SK-N-SH treated with all-trans-retinoic acid at 6 μM for 48 hours (cell line): ENCODE results near the gene TSNAXIP1.

Source experiments
- ATAC-seq: fragments of 200-7000 bp; cut with Tn5 transposase; 3 replicates; pipeline ENCODE4 v1.9.1; 2020; ENCODE audit warnings: mild to moderate bottlenecking, moderate library complexity
- ARNTL ChIP-seq: fragments of 450-650 bp; formaldehyde crosslinking; IDR thresholded peaks from 2 replicates; pipeline ENCODE4 v1.5.0; 2020; ENCODE audit warnings: low read depth, mild to moderate bottlenecking, moderate library complexity, borderline replicate concordance
- BACH2 ChIP-seq: fragments of 250-450 bp; sonication (Bioruptor Pico); IDR thresholded peaks from 2 replicates; pipeline ENCODE4 v1.9.0; 2021; ENCODE audit warnings: mild to moderate bottlenecking, borderline replicate concordance
- CREB5 ChIP-seq: fragments of 250-450 bp; sonication (Bioruptor Pico); IDR thresholded peaks from 2 replicates; pipeline ENCODE4 v1.5.1; 2020; ENCODE audit warnings: low read depth, mild to moderate bottlenecking, moderate library complexity
- CSDC2 ChIP-seq: fragments of 250-450 bp; sonication (Bioruptor Pico); IDR thresholded peaks from 2 replicates; pipeline ENCODE4 v1.5.0; 2020; ENCODE audit warnings: mild to moderate bottlenecking, moderate library complexity
- ESRRG ChIP-seq: fragments of 250-450 bp; sonication (Bioruptor Pico); IDR thresholded peaks from 2 replicates; pipeline ENCODE4 v1.6.1; 2021; ENCODE audit warnings: mild to moderate bottlenecking
- GLIS3 ChIP-seq: fragments of 250-450 bp; sonication (Bioruptor Pico); IDR thresholded peaks from 2 replicates; pipeline ENCODE4 v1.5.0; 2020; ENCODE audit warnings: mild to moderate bottlenecking, moderate library complexity
- ISL1 ChIP-seq: fragments of 250-450 bp; sonication (Bioruptor Pico); IDR thresholded peaks from 2 replicates; pipeline ENCODE4 v2.1.2; 2022; ENCODE audit warnings: mild to moderate bottlenecking, moderate library complexity
- OSR1 ChIP-seq: fragments of 250-450 bp; sonication (Bioruptor Pico); IDR thresholded peaks from 2 replicates; pipeline ENCODE4 v1.8.0; 2022; ENCODE audit warnings: moderate library complexity, mild to moderate bottlenecking, inconsistent platforms
- PPARA ChIP-seq: fragments of 250-450 bp; sonication (Bioruptor Pico); IDR thresholded peaks from 2 replicates; pipeline ENCODE4 v1.5.0; 2020; ENCODE audit warnings: mild to moderate bottlenecking, borderline replicate concordance
- RARB ChIP-seq: fragments of 250-450 bp; sonication (Bioruptor Pico); IDR thresholded peaks from 2 replicates; pipeline ENCODE4 v1.8.0; 2021; ENCODE audit warnings: mild to moderate bottlenecking, moderate library complexity
- TCF4 ChIP-seq: fragments of 250-450 bp; sonication (Bioruptor Pico); IDR thresholded peaks from 2 replicates; pipeline ENCODE4 v1.8.0; 2021; ENCODE audit warnings: mild to moderate bottlenecking, moderate library complexity, borderline replicate concordance
- TOX ChIP-seq: fragments of 250-450 bp; sonication (Bioruptor Pico); IDR thresholded peaks from 2 replicates; pipeline ENCODE4 v1.8.0; 2021; ENCODE audit warnings: mild to moderate bottlenecking, moderate library complexity, borderline replicate concordance
- TSHZ2 ChIP-seq: fragments of 250-450 bp; sonication (Bioruptor Pico); IDR thresholded peaks from 2 replicates; pipeline ENCODE4 v1.5.0; 2020; ENCODE audit warnings: mild to moderate bottlenecking, moderate library complexity
- ZC3H10 ChIP-seq: fragments of 250-450 bp; sonication (Bioruptor Pico); IDR thresholded peaks from 2 replicates; pipeline ENCODE4 v1.5.1; 2021; ENCODE audit warnings: mild to moderate bottlenecking, moderate library complexity
- ZFP3 ChIP-seq: fragments of 250-450 bp; sonication (Bioruptor Pico); IDR thresholded peaks from 2 replicates; pipeline ENCODE4 v1.5.0; 2020; ENCODE audit warnings: mild to moderate bottlenecking, moderate library complexity
- ZFP30 ChIP-seq: fragments of 450-650 bp; formaldehyde crosslinking; IDR thresholded peaks from 2 replicates; pipeline ENCODE4 v1.5.0; 2022; ENCODE audit warnings: mild to moderate bottlenecking, moderate library complexity
- ZNF565 ChIP-seq: fragments of 450-650 bp; formaldehyde crosslinking; conservative IDR thresholded peaks from 2 replicates; pipeline ENCODE4 v1.5.0; 2020; ENCODE audit warnings: low read depth, mild to moderate bottlenecking, moderate library complexity
- ZNF8 ChIP-seq: fragments of 450-650 bp; formaldehyde crosslinking; IDR thresholded peaks from 2 replicates; pipeline ENCODE4 v1.5.0; 2020; ENCODE audit warnings: mild to moderate bottlenecking, moderate library complexity
- TF ChIP-seq, protein P1 (sequence below): fragments of 250-450 bp; sonication (Bioruptor Pico); IDR thresholded peaks from 2 replicates; pipeline ENCODE4 v1.8.0; 2021; ENCODE audit warnings: low read depth, mild to moderate bottlenecking, moderate library complexity, borderline replicate concordance
- TF ChIP-seq, protein P2 (sequence below): fragments of 250-450 bp; sonication (Bioruptor Pico); IDR thresholded peaks from 2 replicates; pipeline ENCODE4 v1.5.1; 2021; ENCODE audit warnings: mild to moderate bottlenecking, moderate library complexity

TSNAXIP1 gene

GRCh38 chr16:67873435-67874370, 67.0 kb downstream of the TSNAXIP1 start:
- TF ChIP-seq CREB5 (no peak), TSHZ2 (CRISPR knock-in tag) (no peak), PPARA (CRISPR knock-in tag) (no peak), CSDC2 (CRISPR knock-in tag) (no peak)
- TF ChIP-seq, protein P1, sequence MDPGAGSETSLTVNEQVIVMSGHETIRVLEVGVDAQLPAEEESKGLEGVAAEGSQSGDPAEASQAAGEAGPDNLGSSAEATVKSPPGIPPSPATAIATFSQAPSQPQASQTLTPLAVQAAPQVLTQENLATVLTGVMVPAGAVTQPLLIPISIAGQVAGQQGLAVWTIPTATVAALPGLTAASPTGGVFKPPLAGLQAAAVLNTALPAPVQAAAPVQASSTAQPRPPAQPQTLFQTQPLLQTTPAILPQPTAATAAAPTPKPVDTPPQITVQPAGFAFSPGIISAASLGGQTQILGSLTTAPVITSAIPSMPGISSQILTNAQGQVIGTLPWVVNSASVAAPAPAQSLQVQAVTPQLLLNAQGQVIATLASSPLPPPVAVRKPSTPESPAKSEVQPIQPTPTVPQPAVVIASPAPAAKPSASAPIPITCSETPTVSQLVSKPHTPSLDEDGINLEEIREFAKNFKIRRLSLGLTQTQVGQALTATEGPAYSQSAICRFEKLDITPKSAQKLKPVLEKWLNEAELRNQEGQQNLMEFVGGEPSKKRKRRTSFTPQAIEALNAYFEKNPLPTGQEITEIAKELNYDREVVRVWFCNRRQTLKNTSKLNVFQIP: no peak
- peak; percentile 42 for ATAC-seq

GRCh38 chr16:67874372-67874771, 67.7 kb downstream of the TSNAXIP1 start:
- no peak for ATAC-seq
- TF ChIP-seq ESRRG (CRISPR knock-in tag) (no peak), ZC3H10 (CRISPR knock-in tag) (no peak), BACH2 (CRISPR knock-in tag) (no peak), ISL1 (CRISPR knock-in tag) (no peak), GLIS3 (CRISPR knock-in tag) (no peak), CSDC2 (CRISPR knock-in tag) (no peak), ZFP3 (CRISPR knock-in tag) (no peak), ARNTL (CRISPR knock-in tag) (no peak), CREB5 (no peak), ZNF8 (CRISPR knock-in tag) (no peak), PPARA (CRISPR knock-in tag) (no peak), TOX (CRISPR knock-in tag) (no peak), ZNF565 (CRISPR knock-in tag) (no peak), RARB (CRISPR knock-in tag) (no peak)

GRCh38 chr16:67877064-67877463, 70.4 kb downstream of the TSNAXIP1 start:
- no peak for ATAC-seq
- TF ChIP-seq TSHZ2 (CRISPR knock-in tag): no peak
- TF ChIP-seq TCF4 (CRISPR knock-in tag): no peak
- TF ChIP-seq, protein P2, sequence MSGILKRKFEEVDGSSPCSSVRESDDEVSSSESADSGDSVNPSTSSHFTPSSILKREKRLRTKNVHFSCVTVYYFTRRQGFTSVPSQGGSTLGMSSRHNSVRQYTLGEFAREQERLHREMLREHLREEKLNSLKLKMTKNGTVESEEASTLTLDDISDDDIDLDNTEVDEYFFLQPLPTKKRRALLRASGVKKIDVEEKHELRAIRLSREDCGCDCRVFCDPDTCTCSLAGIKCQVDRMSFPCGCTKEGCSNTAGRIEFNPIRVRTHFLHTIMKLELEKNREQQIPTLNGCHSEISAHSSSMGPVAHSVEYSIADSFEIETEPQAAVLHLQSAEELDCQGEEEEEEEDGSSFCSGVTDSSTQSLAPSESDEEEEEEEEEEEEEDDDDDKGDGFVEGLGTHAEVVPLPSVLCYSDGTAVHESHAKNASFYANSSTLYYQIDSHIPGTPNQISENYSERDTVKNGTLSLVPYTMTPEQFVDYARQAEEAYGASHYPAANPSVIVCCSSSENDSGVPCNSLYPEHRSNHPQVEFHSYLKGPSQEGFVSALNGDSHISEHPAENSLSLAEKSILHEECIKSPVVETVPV (CRISPR knock-in tag): no peak
- TF ChIP-seq ARNTL (CRISPR knock-in tag): no peak
- no peak for TF ChIP-seq OSR1 (CRISPR knock-in tag)
- no peak for TF ChIP-seq PPARA (CRISPR knock-in tag)
- no peak for TF ChIP-seq TOX (CRISPR knock-in tag)
- no peak for TF ChIP-seq GLIS3 (CRISPR knock-in tag)
- TF ChIP-seq ZFP30 (CRISPR knock-in tag): no peak
- no peak for TF ChIP-seq ZFP3 (CRISPR knock-in tag)
- no peak for TF ChIP-seq CSDC2 (CRISPR knock-in tag)
